H9 (cell line): Measurements from ENCODE around the gene ZNF683. TPM values are rescaled to one million over a fixed set of nuclear protein-coding genes. Genes with fewer than 3 reads are reported as not detected.

Experiments
- DNase-seq: peaks from one replicate; pipeline ENCODE4 v3.0.0-alpha.2; 2017
- H2AFZ ChIP-seq: one replicate; pipeline ENCODE4 v1.6.1; 2013; ENCODE audit warnings: mild to moderate bottlenecking, low read length, control low read depth, moderate library complexity
- H2AK5ac ChIP-seq: 2 replicates; pipeline ENCODE4 v1.6.1; 2013; ENCODE audit warnings: low read length, control low read depth, mixed read lengths; ENCODE audit not compliant: insufficient read length
- H2BK120ac ChIP-seq: one replicate; pipeline ENCODE4 v1.6.1; 2013; ENCODE audit warnings: low read depth, mild to moderate bottlenecking, low read length, control low read depth, inconsistent platforms; ENCODE audit not compliant: poor library complexity, severe bottlenecking
- H2BK12ac ChIP-seq: 2 replicates; pipeline ENCODE4 v1.6.1; 2013; ENCODE audit warnings: low read length, control low read depth, mixed read lengths, low read depth; ENCODE audit not compliant: insufficient read length
- H2BK15ac ChIP-seq: 2 replicates; pipeline ENCODE4 v1.6.1; 2013; ENCODE audit warnings: low read depth, low read length, control low read depth
- H2BK20ac ChIP-seq: one replicate; pipeline ENCODE4 v1.6.1; 2013; ENCODE audit warnings: low read depth, mild to moderate bottlenecking, low read length, control low read depth, inconsistent platforms; ENCODE audit not compliant: poor library complexity, severe bottlenecking
- H2BK5ac ChIP-seq: 2 replicates; pipeline ENCODE4 v1.6.1; 2013; ENCODE audit warnings: low read length, control low read depth, mixed read lengths; ENCODE audit not compliant: insufficient read length
- H3K14ac ChIP-seq: 2 replicates; pipeline ENCODE4 v1.6.1; 2013; ENCODE audit warnings: low read length, control low read depth; ENCODE audit not compliant: insufficient read depth
- H3K18ac ChIP-seq: 2 replicates; pipeline ENCODE4 v1.6.1; 2013; ENCODE audit warnings: low read depth, mild to moderate bottlenecking, mixed read lengths, low read length, control low read depth; ENCODE audit not compliant: insufficient read length
- H3K23ac ChIP-seq: 2 replicates; pipeline ENCODE4 v1.6.1; 2013; ENCODE audit warnings: low read length, control low read depth, mixed read lengths, low read depth; ENCODE audit not compliant: insufficient read length
- H3K23me2 ChIP-seq: 2 replicates; pipeline ENCODE4 v1.6.1; 2013; ENCODE audit warnings: low read depth, mild to moderate bottlenecking, mixed read lengths, low read length, control low read depth; ENCODE audit not compliant: insufficient read length, poor library complexity, severe bottlenecking
- H3K27ac ChIP-seq: 2 replicates; pipeline ENCODE4 v1.5.1; 2013; ENCODE audit warnings: low read length, control low read depth, mixed read lengths, low read depth; ENCODE audit not compliant: insufficient read length
- H3K27me3 ChIP-seq: 2 replicates; pipeline ENCODE4 v1.6.1; 2013; ENCODE audit warnings: low read length, control low read depth, inconsistent platforms; ENCODE audit not compliant: insufficient read depth
- H3K4ac ChIP-seq: 2 replicates; pipeline ENCODE4 v1.6.1; 2013; ENCODE audit warnings: low read depth, mild to moderate bottlenecking, control low read depth, inconsistent platforms, low read length, moderate library complexity
- H3K4me1 ChIP-seq: 2 replicates; pipeline ENCODE4 v1.6.1; 2013; ENCODE audit warnings: low read length, control low read depth, inconsistent platforms; ENCODE audit not compliant: insufficient read depth
- H3K4me2 ChIP-seq: 2 replicates; pipeline ENCODE4 v1.6.1; 2013; ENCODE audit warnings: low read length, control low read depth, mixed read lengths; ENCODE audit not compliant: insufficient read length, insufficient read depth
- H3K56ac ChIP-seq: 2 replicates; pipeline ENCODE4 v1.6.1; 2013; ENCODE audit warnings: low read depth, mild to moderate bottlenecking, mixed read lengths, low read length, control low read depth; ENCODE audit not compliant: insufficient read length
- H3K79me1 ChIP-seq: 2 replicates; pipeline ENCODE4 v1.6.1; 2013; ENCODE audit warnings: low read depth, mild to moderate bottlenecking, moderate library complexity, low read length, control low read depth, inconsistent platforms; ENCODE audit not compliant: insufficient read depth, poor library complexity, severe bottlenecking
- H3K79me2 ChIP-seq: 2 replicates; pipeline ENCODE4 v1.6.1; 2013; ENCODE audit warnings: low read length, control low read depth, inconsistent platforms; ENCODE audit not compliant: insufficient read depth
- H3K9ac ChIP-seq: 2 replicates; pipeline ENCODE4 v1.6.1; 2013; ENCODE audit warnings: low read length, control low read depth, mixed read lengths; ENCODE audit not compliant: insufficient read length; ENCODE audit errors: extremely low read depth
- H3K9me3 ChIP-seq: one replicate; pipeline ENCODE4 v1.6.1; 2013; ENCODE audit warnings: low read depth, low read length, inconsistent platforms; ENCODE audit not compliant: control insufficient read depth
- H3T11ph ChIP-seq: one replicate; pipeline ENCODE4 v1.6.1; 2013; ENCODE audit warnings: mild to moderate bottlenecking, low read length, control low read depth, inconsistent platforms
- H4K20me1 ChIP-seq: one replicate; pipeline ENCODE4 v1.6.1; 2013; ENCODE audit not compliant: control insufficient read depth, insufficient read length, insufficient read depth
- H4K5ac ChIP-seq: 2 replicates; pipeline ENCODE4 v1.6.1; 2013; ENCODE audit warnings: low read depth, mild to moderate bottlenecking, mixed read lengths, low read length, control low read depth; ENCODE audit not compliant: insufficient read length
- H4K8ac ChIP-seq: replicated peaks from 2 replicates; pipeline ENCODE4 v1.6.1; 2013; ENCODE audit warnings: low read length, control low read depth, mixed read lengths, low read depth; ENCODE audit not compliant: insufficient read length
- H4K91ac ChIP-seq: 2 replicates; pipeline ENCODE4 v1.6.1; 2013; ENCODE audit warnings: low read depth, mild to moderate bottlenecking, moderate library complexity, mixed read lengths, low read length, control low read depth; ENCODE audit not compliant: insufficient read length
- H3K27ac Mint-ChIP-seq, 3 experiments: 2 replicates in 2 of 3; 3 replicates in 1 of 3; pipeline ENCODE4 v1.8.0; 2020 to 2021; ENCODE audit warnings: mixed read lengths in 3 of 3, mild to moderate bottlenecking in 1 of 3, moderate library complexity in 1 of 3
- H3K27me3 Mint-ChIP-seq: 2 replicates; pipeline ENCODE4 v1.8.0; 2021; ENCODE audit warnings: low read depth, mild to moderate bottlenecking, moderate library complexity, mixed read lengths
- H3K36me3 Mint-ChIP-seq, 3 experiments: 2 replicates in 2 of 3; 3 replicates in 1 of 3; pipeline ENCODE4 v1.8.0; 2020 to 2021; ENCODE audit warnings: low read depth in 3 of 3, mixed read lengths in 3 of 3; ENCODE audit not compliant: insufficient read depth in 1 of 3
- H3K4me1 Mint-ChIP-seq, 2 experiments: 2 replicates each; pipeline ENCODE4 v1.8.0; 2020; ENCODE audit warnings: mixed read lengths in 2 of 2
- H3K4me3 Mint-ChIP-seq, 2 experiments: 2 replicates in 1 of 2; 3 replicates in 1 of 2; pipeline ENCODE4 v1.8.0; 2020 to 2021; ENCODE audit warnings: mild to moderate bottlenecking in 2 of 2, mixed read lengths in 2 of 2, moderate library complexity in 1 of 2
- H3K9me3 Mint-ChIP-seq, 2 experiments: 2 replicates in 1 of 2; 3 replicates in 1 of 2; pipeline ENCODE4 v1.8.0; 2020; ENCODE audit warnings: mild to moderate bottlenecking in 2 of 2, mixed read lengths in 2 of 2, moderate library complexity in 1 of 2
- WGBS: extraction: QIAGEN DNeasy Blood & Tissue Kit; methylation state at CpG from one replicate; pipeline ENCODE4 v1.1.7; 2013; ENCODE audit warnings: missing lambda C conversion rate, low lambda C conversion rate, mixed read lengths; ENCODE audit not compliant: insufficient read length; ENCODE audit errors: extremely low coverage; 5-methylcytosine and 5-hydroxymethylcytosine counted together
- total RNA-seq: library from RNA; stranded (reverse); gene quantifications from 2 replicates; pipeline ENCODE4 v1.2.1, GENCODE V29; 2021
- TF ChIP-seq, protein P1 (sequence below): fragments of 200-600 bp; sonication (generic); conservative IDR thresholded peaks from 3 replicates; pipeline ENCODE4 v1.8.0; 2021; ENCODE audit warnings: antibody characterized with exemption, mild to moderate bottlenecking

ZNF683 gene
- total RNA-seq, 1 experiment from 2014 or later: not detected

DNA sequence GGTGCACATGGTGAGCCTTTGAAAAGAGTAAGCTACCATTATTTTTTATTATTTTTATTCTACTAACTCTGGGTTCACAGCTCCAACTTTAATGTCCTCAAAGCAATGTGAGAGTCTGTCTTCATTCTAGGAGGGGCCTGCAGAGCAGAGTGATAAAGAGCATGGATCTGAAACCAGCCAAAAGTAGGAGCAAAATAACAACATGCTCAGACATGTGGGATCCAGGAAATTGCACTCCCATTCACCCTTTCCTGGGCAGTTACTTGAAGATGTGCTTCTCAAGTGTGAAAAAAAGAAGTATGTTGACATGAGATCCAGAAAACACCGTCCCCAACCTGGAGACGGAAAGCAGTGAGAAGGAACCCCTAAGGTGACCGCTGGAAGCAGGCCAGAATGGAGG lies 29.3 kb upstream of the ZNF683 start:
- Histone ChIP-seq H4K5ac (no peak overlapping the region), H3K4me1 (no peaks in the 10 kb centered on the region), H3K79me1 (no peaks in the 10 kb centered on the region), H3T11ph (no peak overlapping the region), H2BK20ac (no peak overlapping the region), H3K27me3 (no peaks in the 10 kb centered on the region), H3K23me2 (no peaks in the 10 kb centered on the region), H3K4me2 (no peak overlapping the region), H3K9me3 (no peaks in the 10 kb centered on the region), H2BK12ac (no peak overlapping the region), H3K27ac (no peak overlapping the region), H4K8ac (no peak overlapping the region), H3K79me2 (no peaks in the 10 kb centered on the region), H2BK15ac (no peak overlapping the region), H2BK120ac (no peak overlapping the region), H3K23ac (no peak overlapping the region), H4K91ac (no peak overlapping the region), H2AK5ac (no peak overlapping the region), H2BK5ac (no peak overlapping the region), H3K4ac (no peak overlapping the region), H3K9ac (no peak overlapping the region), H2AFZ (no peak overlapping the region), H3K18ac (no peak overlapping the region), H3K56ac (no peak overlapping the region), H3K14ac (no peak overlapping the region), H4K20me1 (no peaks in the 10 kb centered on the region)
- Mint-ChIP-seq H3K4me1 (peaks cover 0 to 4% of the 10 kb centered on the region in 2 experiments; a peak in 1 of 4 replicates), H3K27ac (no peak overlapping the region; a peak in 1 of 7 replicates), H3K9me3 (no peaks in the 10 kb centered on the region), H3K27me3 (no peaks in the 10 kb centered on the region), H3K36me3 (no peaks in the 10 kb centered on the region), H3K4me3 (no peak overlapping the region)
- DNase-seq: no peak
- no CpG with 5 or more reads among the region's 3 CpGs for WGBS
- TF ChIP-seq, protein P1, sequence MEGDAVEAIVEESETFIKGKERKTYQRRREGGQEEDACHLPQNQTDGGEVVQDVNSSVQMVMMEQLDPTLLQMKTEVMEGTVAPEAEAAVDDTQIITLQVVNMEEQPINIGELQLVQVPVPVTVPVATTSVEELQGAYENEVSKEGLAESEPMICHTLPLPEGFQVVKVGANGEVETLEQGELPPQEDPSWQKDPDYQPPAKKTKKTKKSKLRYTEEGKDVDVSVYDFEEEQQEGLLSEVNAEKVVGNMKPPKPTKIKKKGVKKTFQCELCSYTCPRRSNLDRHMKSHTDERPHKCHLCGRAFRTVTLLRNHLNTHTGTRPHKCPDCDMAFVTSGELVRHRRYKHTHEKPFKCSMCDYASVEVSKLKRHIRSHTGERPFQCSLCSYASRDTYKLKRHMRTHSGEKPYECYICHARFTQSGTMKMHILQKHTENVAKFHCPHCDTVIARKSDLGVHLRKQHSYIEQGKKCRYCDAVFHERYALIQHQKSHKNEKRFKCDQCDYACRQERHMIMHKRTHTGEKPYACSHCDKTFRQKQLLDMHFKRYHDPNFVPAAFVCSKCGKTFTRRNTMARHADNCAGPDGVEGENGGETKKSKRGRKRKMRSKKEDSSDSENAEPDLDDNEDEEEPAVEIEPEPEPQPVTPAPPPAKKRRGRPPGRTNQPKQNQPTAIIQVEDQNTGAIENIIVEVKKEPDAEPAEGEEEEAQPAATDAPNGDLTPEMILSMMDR: no peak
